H1 (cell line): ENCODE measurements around the gene METTL21C. TPM values are rescaled to one million over a fixed set of nuclear protein-coding genes. Genes with fewer than 3 reads are reported as not detected.

Source experiments
- ATF3 ChIP-seq: IDR thresholded peaks from 2 replicates; pipeline ENCODE4 v1.6.1; 2011; ENCODE audit warnings: low read depth, mild to moderate bottlenecking, low read length; ENCODE audit not compliant: insufficient read depth
- NANOG ChIP-seq: IDR thresholded peaks from 2 replicates; pipeline ENCODE4 v1.6.1; 2011; ENCODE audit warnings: low read length, low read depth, mild to moderate bottlenecking, inconsistent platforms; ENCODE audit not compliant: insufficient read depth, poor library complexity, severe bottlenecking
- TCF12 ChIP-seq: IDR thresholded peaks from 2 replicates; pipeline ENCODE4 v1.6.1; 2011; ENCODE audit warnings: low read depth, mild to moderate bottlenecking, low read length
- polyA plus RNA-seq, 7 experiments: library from polyadenylated mRNA; depleted of rRNA in 3 of 7; stranded (reverse) in 5 of 7; unstranded in 2 of 7; fragments of >200 nt in 5 of 7; fragments of 200-250 nt in 2 of 7; gene quantifications; 1 replicate in 5 of 7; 2 replicates in 1 of 7; 4 replicates in 1 of 7; pipeline versions ENCODE4 v1.2.1 to v1.2.3, GENCODE V29; 2011 to 2013; ENCODE audit warnings: missing spikeins in 2 of 7, mixed read lengths in 2 of 7
- total RNA-seq: library from RNA; stranded (reverse); fragmentation: NEBNext Ultra II Directional; extraction: Animal tissue kit (Norgen Biotek cat#: 25700); gene quantifications from 2 replicates; pipeline ENCODE4 v1.2.1, GENCODE V29; 2021

Gene METTL21C
- total and polyA plus RNA-seq, 2 of the 8 experiments (the other 6 are each of a cell fraction or from before 2014, with no cell fraction given) = not detected

DNA sequence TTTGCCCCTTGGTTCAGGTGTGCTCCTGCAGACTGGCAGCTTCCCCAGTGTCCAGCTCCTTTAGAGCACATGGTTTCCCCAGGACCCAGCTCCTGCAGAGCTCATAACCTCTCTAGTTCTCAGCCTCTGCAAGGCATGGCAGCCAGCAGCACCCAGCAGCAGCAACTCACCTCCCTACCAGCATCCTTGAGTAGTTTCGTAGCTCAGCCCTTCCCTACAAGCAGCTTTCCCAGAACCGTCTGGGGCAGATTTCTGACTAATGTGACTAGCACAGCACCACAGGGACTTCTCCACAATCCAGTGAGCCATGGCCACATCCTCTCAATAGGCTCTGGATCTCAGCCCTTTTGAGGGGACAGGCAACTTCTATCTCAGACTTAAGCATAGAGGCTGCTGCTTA lies 14.1 kb upstream of the METTL21C start (continued):
- TF ChIP-seq ATF3 (no peak), NANOG (no peak), TCF12 (no peak)
- TF ChIP-seq, all 59 proteins: peak for 0
